22Rv1 (cell line): ENCODE measurements around the gene MBNL2.

Experiments
- ZFX ChIP-seq: fragments of 450-650 bp; IDR thresholded peaks from 2 replicates; pipeline ENCODE4 v1.6.1; 2017; ENCODE audit warnings: antibody characterized with exemption, borderline replicate concordance
- TF ChIP-seq, protein P1 (sequence below): fragments of 450-650 bp; IDR thresholded peaks from 2 replicates; pipeline ENCODE4 v1.5.1; 2017; ENCODE audit warnings: mild to moderate bottlenecking

DNA sequence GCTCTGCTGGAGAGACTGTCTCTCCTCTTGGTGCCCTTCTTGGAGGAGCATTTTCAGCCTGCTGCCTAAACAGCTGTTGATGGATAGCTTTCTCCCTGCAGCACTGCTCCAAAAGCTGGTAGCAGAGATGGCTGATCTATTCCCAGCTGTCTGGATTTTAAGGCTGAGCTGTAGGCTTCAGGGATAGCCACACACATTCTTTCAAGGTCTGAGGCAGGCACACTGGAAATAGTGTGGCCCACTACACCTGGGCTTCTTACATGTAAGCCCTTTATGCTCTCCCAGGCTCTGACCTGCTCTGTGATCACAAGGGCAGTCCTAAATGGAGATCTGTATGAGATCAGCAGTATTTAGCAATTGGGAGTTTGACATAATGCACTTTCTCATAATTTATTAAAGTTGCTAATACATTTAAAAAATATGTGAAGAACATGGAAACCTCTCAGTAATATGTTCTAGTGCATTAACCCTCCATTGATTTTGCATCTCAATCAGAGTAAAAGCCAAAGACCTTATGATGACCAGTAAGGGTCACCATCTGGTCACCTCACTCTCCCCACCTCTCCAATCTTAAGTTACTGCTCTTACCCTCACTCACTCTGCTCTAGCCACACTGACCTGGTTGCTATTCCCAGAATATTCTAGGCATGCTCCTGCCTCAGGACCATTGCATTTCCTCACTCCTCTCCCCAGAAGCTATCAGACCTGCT lies 91.6 kb downstream of the MBNL2 start:
- TF ChIP-seq, protein P1, sequence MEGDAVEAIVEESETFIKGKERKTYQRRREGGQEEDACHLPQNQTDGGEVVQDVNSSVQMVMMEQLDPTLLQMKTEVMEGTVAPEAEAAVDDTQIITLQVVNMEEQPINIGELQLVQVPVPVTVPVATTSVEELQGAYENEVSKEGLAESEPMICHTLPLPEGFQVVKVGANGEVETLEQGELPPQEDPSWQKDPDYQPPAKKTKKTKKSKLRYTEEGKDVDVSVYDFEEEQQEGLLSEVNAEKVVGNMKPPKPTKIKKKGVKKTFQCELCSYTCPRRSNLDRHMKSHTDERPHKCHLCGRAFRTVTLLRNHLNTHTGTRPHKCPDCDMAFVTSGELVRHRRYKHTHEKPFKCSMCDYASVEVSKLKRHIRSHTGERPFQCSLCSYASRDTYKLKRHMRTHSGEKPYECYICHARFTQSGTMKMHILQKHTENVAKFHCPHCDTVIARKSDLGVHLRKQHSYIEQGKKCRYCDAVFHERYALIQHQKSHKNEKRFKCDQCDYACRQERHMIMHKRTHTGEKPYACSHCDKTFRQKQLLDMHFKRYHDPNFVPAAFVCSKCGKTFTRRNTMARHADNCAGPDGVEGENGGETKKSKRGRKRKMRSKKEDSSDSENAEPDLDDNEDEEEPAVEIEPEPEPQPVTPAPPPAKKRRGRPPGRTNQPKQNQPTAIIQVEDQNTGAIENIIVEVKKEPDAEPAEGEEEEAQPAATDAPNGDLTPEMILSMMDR = no peak
- no peak for TF ChIP-seq ZFX
